NCI-H1105 treated with DMSO at 0.1 percent for 48 hours (cell line): ENCODE data around the gene KPNA2.
"Not testable (repeated sequence)": the region's sequence is repeated elsewhere in the genome, so short reads cannot be mapped to it uniquely, and the experiment has no call there.

Experiments used
- DNase-seq: peaks from one replicate; lab custom pipeline; 2025; lab: John Stamatoyannopoulos, UW

The KPNA2 gene

GRCh38 chr17:68057531-68057952 is 22.0 kb downstream of the KPNA2 start:
- DNase-seq = no peak

GRCh38 chr17:68060336-68060735 is 24.8 kb downstream of the KPNA2 start:
- DNase-seq = no peak

GRCh38 chr17:68061512-68062313 is 26.2 kb downstream of the KPNA2 start:
- no peak for DNase-seq

DNA sequence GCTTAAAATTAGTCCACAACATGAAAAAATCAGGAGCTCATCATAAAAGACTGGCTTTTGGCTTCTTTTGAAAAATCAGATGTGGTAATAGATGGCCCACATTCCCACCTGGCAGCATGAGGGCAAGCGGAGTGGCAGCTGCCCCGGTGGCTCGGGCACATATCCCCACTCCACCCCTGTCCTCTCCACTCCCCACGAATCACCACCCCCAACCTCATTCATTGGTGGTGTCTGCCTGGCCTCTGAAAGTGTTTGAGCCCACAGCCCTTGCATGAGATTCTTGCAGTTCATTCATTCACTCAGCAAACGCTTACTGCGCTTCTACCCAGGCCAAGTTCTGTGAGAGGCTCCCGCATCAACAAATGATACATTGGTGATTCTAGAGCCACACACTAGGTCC is 29.8 kb downstream of the KPNA2 start:
- DNase-seq = not testable (repeated sequence)

GRCh38 chr17:68068512-68068911 is 33.0 kb downstream of the KPNA2 start:
- DNase-seq = not testable (repeated sequence)

- not testable (repeated sequence) for DNase-seq
Observed at GRCh38 chr17:68070582-68071444, 35.3 kb downstream of the KPNA2 start.

GRCh38 chr17:68074279-68074678 is 38.7 kb downstream of the KPNA2 start:
- DNase-seq = no peak

- not testable (repeated sequence) for DNase-seq
Observed at GRCh38 chr17:68075953-68076607, 40.5 kb downstream of the KPNA2 start.

GRCh38 chr17:68077498-68077897 is 42.0 kb downstream of the KPNA2 start:
- not testable (repeated sequence) for DNase-seq

- no peak for DNase-seq
Observed at GRCh38 chr17:68080411-68081150, 45.0 kb downstream of the KPNA2 start.

DNA sequence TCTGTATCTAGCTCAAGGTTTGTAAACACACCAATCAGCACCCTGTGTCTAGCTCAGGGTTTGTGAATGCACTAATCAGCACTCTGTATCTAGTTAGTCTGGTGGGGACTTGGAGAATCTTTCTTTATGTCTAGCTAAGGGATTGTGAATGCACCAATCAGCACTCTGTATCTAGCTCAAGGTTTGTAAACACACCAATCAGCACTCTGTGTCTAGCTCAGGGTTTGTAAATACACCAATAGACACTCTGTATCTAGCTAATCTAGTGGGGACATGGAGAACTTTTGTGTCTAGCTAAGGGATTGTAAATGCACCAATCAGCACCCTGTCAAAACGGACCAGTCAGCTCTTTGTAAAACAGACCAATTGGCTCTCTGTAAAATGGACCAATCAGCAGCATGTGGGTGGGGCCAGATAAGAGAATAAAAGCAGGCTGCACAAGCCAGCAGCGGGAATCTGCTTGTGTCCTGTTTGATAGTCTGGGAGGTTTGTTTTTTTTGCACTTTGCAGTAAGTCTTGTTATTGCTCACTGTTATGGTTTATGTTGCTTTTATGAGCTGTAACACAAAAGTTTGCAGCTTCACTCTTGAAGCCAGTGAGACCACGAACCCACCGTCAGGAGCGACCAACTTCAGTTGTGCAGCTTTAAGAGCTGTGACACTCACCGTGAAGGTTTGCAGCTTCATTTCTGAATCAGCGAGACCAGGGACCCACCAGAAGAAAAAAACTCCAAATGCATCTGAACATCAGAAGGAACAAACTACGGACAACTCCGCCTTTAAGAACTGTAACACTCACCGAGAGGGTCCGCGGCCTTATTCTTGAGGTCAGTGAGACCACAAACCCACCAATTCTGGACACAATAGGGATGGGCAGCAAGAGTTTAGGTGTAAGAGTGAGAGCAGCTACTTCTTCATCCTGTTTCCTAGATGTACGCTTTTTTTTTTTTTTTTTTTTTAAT is 46.0 kb downstream of the KPNA2 start:
- DNase-seq = not testable (repeated sequence)

GRCh38 chr17:68085771-68086381 is 50.3 kb downstream of the KPNA2 start:
- DNase-seq = no peak

DNA sequence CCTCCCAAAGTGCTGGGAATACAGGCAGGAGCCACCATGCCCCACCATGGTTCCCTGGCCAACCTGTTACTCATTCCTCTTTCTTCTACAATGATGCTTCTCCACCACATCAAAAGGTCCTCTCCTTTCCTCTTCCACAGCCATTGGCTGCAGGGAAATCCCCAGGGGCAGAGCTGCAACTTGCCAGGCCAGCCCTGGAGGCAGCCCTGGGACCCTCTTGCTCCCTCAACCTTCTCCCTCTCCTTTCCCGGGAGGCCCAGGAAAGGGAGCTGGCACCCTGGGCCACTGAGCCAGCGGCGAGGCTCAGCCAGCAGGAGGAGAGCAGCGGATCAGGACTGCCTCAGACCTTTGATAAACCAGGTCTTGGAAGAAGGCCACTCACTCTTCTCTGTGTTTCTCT is 51.1 kb downstream of the KPNA2 start:
- DNase-seq = not testable (repeated sequence)

DNA sequence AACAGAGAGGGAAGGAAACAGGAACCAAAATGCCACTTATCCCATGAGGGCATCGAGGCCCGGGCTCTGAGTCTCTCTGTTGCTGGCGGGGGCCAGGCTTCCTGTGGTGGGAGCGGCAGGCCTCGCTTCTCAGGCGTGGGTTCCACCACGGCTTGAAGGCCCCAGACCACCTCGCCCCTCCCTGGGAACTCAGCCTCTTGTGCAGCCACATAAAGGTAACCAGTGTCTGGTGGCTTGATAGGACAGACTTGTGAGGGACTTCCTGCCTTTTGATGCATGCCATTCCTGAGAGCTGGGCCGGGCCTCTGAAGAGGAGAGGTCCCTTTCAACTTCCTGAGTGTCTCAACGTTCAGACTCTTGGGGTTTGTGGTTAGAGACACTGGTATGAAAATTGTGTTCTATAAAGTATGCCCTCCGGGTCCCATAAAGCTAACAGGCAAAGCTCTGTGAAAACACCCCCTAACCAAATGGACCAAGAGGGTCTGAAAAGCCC is 51.6 kb downstream of the KPNA2 start:
- not testable (repeated sequence) for DNase-seq

- DNase-seq = no peak
Observed at GRCh38 chr17:68087851-68088250, 52.3 kb downstream of the KPNA2 start.

DNA sequence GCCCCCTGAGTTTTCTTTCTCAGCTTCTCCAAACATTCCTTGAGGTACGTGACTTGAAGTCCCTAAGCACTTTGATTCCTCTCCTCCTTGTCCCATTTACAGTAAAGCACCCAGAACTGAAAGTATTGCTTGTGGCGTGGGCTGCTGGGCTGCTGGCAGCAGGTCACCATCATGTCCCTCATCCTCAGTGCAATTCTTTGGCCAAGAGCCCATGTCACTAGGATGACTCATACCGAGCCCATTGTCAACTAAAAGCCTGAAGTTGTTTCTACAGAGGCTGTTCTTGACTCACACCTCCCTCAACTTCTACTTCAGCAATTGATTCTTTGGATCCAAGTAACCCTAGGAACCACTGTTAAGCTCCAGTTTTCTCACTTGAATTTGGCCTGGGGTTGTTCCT is 54.3 kb downstream of the KPNA2 start:
- no peak for DNase-seq

- no peak for DNase-seq
Observed at GRCh38 chr17:68094481-68095078, 59.0 kb downstream of the KPNA2 start.

- no peak for DNase-seq
Observed at GRCh38 chr17:68095205-68095811, 59.8 kb downstream of the KPNA2 start.

- DNase-seq = no peak
Observed at GRCh38 chr17:68096111-68096510, 60.6 kb downstream of the KPNA2 start.
